RWPE1 (cell line): ENCODE data around the gene PMM1.

Source experiments
- CTCF ChIA-PET: fragments of 350-600 bp; sonication (Branson Sonifier 250); formaldehyde crosslinking; extraction: SDS; loops from one replicate; lab custom pipeline; 2021; lab: Yijun Ruan, JAX
- POLR2A ChIA-PET: fragments of 400-600 bp; formaldehyde crosslinking; extraction: SDS; loops from one replicate; lab custom pipeline; 2020; ENCODE audit warnings: antibody characterized with exemption; ENCODE audit not compliant: low non-redundant PET; lab: Yijun Ruan, JAX
- DNase-seq: peaks from one replicate; pipeline ENCODE4 v3.0.0; 2012; ENCODE audit warnings: low spot score
- H3K27ac ChIP-seq: fragments of 450-650 bp; 2 replicates; pipeline ENCODE4 v1.5.1; 2017
- TF ChIP-seq, protein P1 (sequence below): fragments of 450-650 bp; conservative IDR thresholded peaks from 2 replicates; pipeline ENCODE4 v1.5.1; 2017; ENCODE audit warnings: low read depth, mild to moderate bottlenecking

The PMM1 gene

GRCh38 chr22:41528938-41529561, 60.6 kb downstream of the PMM1 start:
- DNase-seq = no peak
- TF ChIP-seq, protein P1, sequence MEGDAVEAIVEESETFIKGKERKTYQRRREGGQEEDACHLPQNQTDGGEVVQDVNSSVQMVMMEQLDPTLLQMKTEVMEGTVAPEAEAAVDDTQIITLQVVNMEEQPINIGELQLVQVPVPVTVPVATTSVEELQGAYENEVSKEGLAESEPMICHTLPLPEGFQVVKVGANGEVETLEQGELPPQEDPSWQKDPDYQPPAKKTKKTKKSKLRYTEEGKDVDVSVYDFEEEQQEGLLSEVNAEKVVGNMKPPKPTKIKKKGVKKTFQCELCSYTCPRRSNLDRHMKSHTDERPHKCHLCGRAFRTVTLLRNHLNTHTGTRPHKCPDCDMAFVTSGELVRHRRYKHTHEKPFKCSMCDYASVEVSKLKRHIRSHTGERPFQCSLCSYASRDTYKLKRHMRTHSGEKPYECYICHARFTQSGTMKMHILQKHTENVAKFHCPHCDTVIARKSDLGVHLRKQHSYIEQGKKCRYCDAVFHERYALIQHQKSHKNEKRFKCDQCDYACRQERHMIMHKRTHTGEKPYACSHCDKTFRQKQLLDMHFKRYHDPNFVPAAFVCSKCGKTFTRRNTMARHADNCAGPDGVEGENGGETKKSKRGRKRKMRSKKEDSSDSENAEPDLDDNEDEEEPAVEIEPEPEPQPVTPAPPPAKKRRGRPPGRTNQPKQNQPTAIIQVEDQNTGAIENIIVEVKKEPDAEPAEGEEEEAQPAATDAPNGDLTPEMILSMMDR = no peak
- peak overlapping the region; percentile 61 for H3K27ac ChIP-seq
- ChIA-PET POLR2A (no interaction called here), CTCF (no interaction called here)

DNA sequence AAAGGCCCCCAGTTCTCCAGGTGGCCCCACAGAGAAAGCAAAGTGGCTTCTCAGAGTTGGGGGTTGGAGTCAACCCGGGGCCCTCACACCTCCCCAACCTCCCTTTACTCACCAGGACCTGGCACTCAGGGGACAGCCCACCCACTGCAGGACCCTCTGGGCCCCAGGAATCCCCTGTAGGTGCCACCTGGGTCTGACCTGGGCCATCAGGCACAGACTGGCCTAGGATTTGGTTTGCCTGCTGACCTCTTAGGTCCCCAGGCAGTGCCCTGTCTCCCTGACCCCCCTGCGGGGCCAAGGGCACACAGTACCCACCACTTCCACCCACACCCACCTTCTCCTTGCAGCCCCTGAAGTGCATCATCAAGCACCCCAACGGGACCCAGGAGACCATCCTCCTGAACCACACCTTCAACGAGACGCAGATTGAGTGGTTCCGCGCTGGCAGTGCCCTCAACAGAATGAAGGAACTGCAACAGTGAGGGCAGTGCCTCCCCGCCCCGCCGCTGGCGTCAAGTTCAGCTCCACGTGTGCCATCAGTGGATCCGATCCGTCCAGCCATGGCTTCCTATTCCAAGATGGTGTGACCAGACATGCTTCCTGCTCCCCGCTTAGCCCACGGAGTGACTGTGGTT, 61.4 kb downstream of the PMM1 start:
- TF ChIP-seq, protein P1 = no peak
- peak overlapping the region; percentile 61 for H3K27ac ChIP-seq
- POLR2A ChIA-PET = no interaction called here
- DNase-seq = no peak
- CTCF ChIA-PET = interaction anchor here (0.6 to 1.1 kb wide), 2 partner anchors 65 to 434 kb away, joined by 3 read pairs; no protein-coding TSS in a partner anchor
